Measurements from ENCODE around the gene RAB12.

- TF ChIP-seq USF2 (IDR thresholded peaks at IDR 0.05; ENCODE audit: low read length) = no peak
- TF ChIP-seq CTCF (IDR thresholded peaks at IDR 0.05; ENCODE audit: control extremely low read depth in 1 of 3, insufficient read depth in 1 of 3, low read depth in 1 of 3, low read length in 3 of 3) = no peak
- no peak for TF ChIP-seq ZNF274 (IDR thresholded peaks at IDR 0.05; ENCODE audit: borderline replicate concordance, extremely low read depth, low read length)
- TF ChIP-seq BRCA1 (IDR thresholded peaks at IDR 0.05; ENCODE audit: low read depth, low read length) = no peak
- TF ChIP-seq POLR2AphosphoS5 (IDR thresholded peaks at IDR 0.05; ENCODE audit: low read depth, low read length) = no peak
- TF ChIP-seq EZH2 (IDR thresholded peaks at IDR 0.05; ENCODE audit: low read depth, low read length, severe bottlenecking) = no peak
- TF ChIP-seq FOSL1 (IDR thresholded peaks at IDR 0.05; ENCODE audit: insufficient read depth, low read depth, low read length) = no peak
- no peak for TF ChIP-seq MAFK (IDR thresholded peaks at IDR 0.05; ENCODE audit: low read depth, low read length)
- TF ChIP-seq SP1 (IDR thresholded peaks at IDR 0.05; ENCODE audit: low read depth, low read length) = no peak
- TF ChIP-seq ATF2 (IDR thresholded peaks at IDR 0.05; ENCODE audit: low read length) = no peak
- no peak for TF ChIP-seq YY1 (IDR thresholded peaks at IDR 0.05; ENCODE audit: low read depth, low read length)
- TF ChIP-seq CHD2 (IDR thresholded peaks at IDR 0.05; ENCODE audit: low read length) = no peak
Observed at GRCh38 chr18:8602557-8602956, 6.7 kb upstream of the RAB12 start.
